ENCODE measurements around the gene MRC1. TPM values are rescaled to one million over a fixed set of nuclear protein-coding genes. Genes with fewer than 3 reads are reported as not detected.

Gene MRC1
- total RNA-seq, 1 experiment from 2014 or later = 0.05 TPM

DNA sequence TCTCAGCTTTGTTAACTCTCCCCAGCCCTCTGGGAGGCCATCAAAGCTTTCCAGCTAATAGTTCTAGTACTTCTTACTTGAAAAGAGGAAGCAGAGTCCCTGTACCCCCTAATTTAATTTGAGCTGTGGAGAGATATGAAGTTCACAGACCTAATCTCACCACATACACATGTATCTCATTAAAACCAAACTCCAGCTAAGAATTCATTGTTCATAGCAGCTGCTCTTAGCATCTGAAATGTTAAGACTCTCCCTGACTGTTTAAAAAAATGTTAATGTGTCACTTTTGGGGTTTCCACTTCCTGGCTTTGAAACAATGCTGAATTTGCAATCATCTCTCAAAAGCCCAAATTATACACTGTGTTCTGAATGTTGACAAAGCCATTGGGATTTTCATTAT is 16.2 kb upstream of the MRC1 start:
- ChIA-PET POLR2A (interaction anchor here (0.6 kb wide), 1 partner anchor 354 kb away, joined by 3 read pairs; no protein-coding TSS in a partner anchor), CTCF (no interaction called here)
- no peaks in the 10 kb centered on the region for H3K9me3 Mint-ChIP-seq (ENCODE audit: unreplicated experiment)
- peaks cover 27% of the 10 kb centered on the region for H3K4me1 Mint-ChIP-seq (ENCODE audit: low read depth, unreplicated experiment)
- H3K27ac Mint-ChIP-seq (ENCODE audit: unreplicated experiment) = peak overlapping the region; percentile 42
- H3K27me3 ChIP-seq (replicated peaks; ENCODE audit: control insufficient read depth, insufficient read depth, low read length) = no peaks in the 10 kb centered on the region
- H3K4me3 ChIP-seq (ENCODE audit: low read depth, low read length) = no peak overlapping the region
- no peak for DNase-seq
- peaks cover 34% of the 10 kb centered on the region for H3K4me1 ChIP-seq
- peaks cover 4% of the 10 kb centered on the region for H3K9me3 ChIP-seq
- peaks cover 4% of the 10 kb centered on the region for H3K36me3 Mint-ChIP-seq (ENCODE audit: insufficient read depth, unreplicated experiment)
- no peaks in the 10 kb centered on the region for H3K27me3 Mint-ChIP-seq (ENCODE audit: insufficient read depth, unreplicated experiment)
- H3K4me3 Mint-ChIP-seq (ENCODE audit: unreplicated experiment) = no peak overlapping the region
- intact Hi-C loops (cut with micrococcal nuclease; ENCODE audit: unreplicated experiment) = no loop called here
- H3K36me3 ChIP-seq (ENCODE audit: control insufficient read depth, insufficient read depth, low read length) = no peaks in the 10 kb centered on the region; the same call in none of the 2 replicates
- BruUV-seq (replicated peaks) = no TSS peak
- TF ChIP-seq, protein P1, sequence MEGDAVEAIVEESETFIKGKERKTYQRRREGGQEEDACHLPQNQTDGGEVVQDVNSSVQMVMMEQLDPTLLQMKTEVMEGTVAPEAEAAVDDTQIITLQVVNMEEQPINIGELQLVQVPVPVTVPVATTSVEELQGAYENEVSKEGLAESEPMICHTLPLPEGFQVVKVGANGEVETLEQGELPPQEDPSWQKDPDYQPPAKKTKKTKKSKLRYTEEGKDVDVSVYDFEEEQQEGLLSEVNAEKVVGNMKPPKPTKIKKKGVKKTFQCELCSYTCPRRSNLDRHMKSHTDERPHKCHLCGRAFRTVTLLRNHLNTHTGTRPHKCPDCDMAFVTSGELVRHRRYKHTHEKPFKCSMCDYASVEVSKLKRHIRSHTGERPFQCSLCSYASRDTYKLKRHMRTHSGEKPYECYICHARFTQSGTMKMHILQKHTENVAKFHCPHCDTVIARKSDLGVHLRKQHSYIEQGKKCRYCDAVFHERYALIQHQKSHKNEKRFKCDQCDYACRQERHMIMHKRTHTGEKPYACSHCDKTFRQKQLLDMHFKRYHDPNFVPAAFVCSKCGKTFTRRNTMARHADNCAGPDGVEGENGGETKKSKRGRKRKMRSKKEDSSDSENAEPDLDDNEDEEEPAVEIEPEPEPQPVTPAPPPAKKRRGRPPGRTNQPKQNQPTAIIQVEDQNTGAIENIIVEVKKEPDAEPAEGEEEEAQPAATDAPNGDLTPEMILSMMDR (IDR thresholded peaks at IDR 0.05; ENCODE audit: insufficient read depth in 1 of 2, low read depth in 1 of 2, low read length in 1 of 2, severe bottlenecking in 1 of 2, unreplicated experiment in 1 of 2) = no peak

DNA sequence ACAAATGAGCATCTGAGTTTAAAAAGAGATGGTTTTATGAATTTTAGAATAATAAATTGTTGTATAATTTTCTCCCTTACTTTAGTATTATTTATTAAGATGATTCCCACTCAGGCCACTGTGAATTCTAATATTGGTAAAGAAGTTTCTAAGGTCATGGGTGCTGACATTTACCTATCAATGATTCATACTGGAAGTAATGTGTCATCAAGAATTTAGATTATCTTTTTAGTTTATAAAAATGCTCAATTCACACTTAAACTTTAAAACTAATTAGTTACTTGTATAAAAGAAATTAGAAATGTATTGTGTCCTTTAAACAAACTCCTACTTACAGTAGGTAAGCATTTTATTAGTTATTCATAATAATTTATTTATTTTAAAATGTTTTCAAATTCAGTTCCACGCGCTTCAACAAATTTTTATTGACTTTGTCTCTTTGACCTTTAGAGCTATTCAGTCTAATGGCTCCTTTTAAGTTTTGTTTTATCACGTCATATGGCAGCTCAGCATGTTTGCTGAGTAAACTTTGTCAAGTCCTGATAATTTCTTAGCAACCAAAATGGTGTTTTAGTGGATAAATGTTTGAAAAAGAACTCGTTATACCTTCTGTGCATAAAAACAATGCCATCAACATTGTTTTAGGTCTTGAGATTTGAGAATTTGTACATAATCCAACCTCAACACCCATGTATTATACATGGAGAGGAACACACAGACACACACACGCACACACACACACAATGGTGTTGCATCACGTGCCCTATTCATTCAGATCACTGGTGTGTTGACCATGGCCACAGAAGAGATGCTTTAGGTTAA is 15.1 kb upstream of the MRC1 start:
- no peaks in the 10 kb centered on the region; the same call in none of the 2 replicates for H3K36me3 ChIP-seq (ENCODE audit: control insufficient read depth, insufficient read depth, low read length)
- peak overlapping the region; percentile 51 for H3K4me3 Mint-ChIP-seq (ENCODE audit: unreplicated experiment)
- POLR2A ChIA-PET = interaction anchor here (0.6 to 1.4 kb wide), 3 partner anchors 64 to 178 kb away, joined by 3 to 15 read pairs (median 3); no protein-coding TSS in a partner anchor
- TF ChIP-seq, protein P1 (IDR thresholded peaks at IDR 0.05; ENCODE audit: insufficient read depth in 1 of 2, low read depth in 1 of 2, low read length in 1 of 2, severe bottlenecking in 1 of 2, unreplicated experiment in 1 of 2) = no peak
- no peaks in the 10 kb centered on the region for H3K27me3 ChIP-seq (replicated peaks; ENCODE audit: control insufficient read depth, insufficient read depth, low read length)
- H3K4me1 Mint-ChIP-seq (ENCODE audit: low read depth, unreplicated experiment) = peaks cover 27% of the 10 kb centered on the region
- H3K4me3 ChIP-seq (ENCODE audit: low read depth, low read length) = no peak overlapping the region
- peaks cover 4% of the 10 kb centered on the region for H3K36me3 Mint-ChIP-seq (ENCODE audit: insufficient read depth, unreplicated experiment)
- peaks cover 34% of the 10 kb centered on the region for H3K4me1 ChIP-seq
- CTCF ChIA-PET = no interaction called here
- no TSS peak for BruUV-seq (replicated peaks)
- H3K9me3 Mint-ChIP-seq (ENCODE audit: unreplicated experiment) = no peaks in the 10 kb centered on the region
- intact Hi-C loops (cut with micrococcal nuclease; ENCODE audit: unreplicated experiment) = no loop called here
- no peaks in the 10 kb centered on the region for H3K27me3 Mint-ChIP-seq (ENCODE audit: insufficient read depth, unreplicated experiment)
- peak overlapping the region; percentile 91 for H3K27ac Mint-ChIP-seq (ENCODE audit: unreplicated experiment)
- peak; percentile 69 to 74 for DNase-seq
- H3K9me3 ChIP-seq = peaks cover 4% of the 10 kb centered on the region

DNA sequence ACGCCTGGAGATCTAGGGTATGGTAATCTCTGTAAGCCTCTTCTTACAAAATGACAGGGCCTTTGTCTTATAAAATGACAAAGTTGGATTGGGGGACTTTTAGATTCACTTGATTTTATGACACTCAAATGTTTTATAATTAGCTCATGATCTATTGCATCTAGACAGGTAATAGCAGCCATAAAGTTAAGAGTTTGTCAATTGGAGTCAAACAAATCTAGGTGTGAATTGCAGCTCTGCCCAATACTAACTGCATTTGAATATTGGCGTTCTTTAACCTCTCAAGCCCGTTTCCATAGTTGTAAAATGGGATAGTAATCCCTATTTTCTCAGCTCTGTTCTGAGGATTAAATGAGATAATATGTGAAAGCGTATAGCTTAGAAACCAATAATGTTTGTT is 14.1 kb upstream of the MRC1 start:
- no peak overlapping the region for H3K4me3 ChIP-seq (ENCODE audit: low read depth, low read length)
- CTCF ChIA-PET = no interaction called here

More for the DNA sequence above, 14.1 kb upstream of the MRC1 start:
- Mint-ChIP-seq H3K27me3 (ENCODE audit: insufficient read depth, unreplicated experiment) (no peaks in the 10 kb centered on the region), H3K4me1 (ENCODE audit: low read depth, unreplicated experiment) (peaks cover 27% of the 10 kb centered on the region), H3K9me3 (ENCODE audit: unreplicated experiment) (no peaks in the 10 kb centered on the region), H3K4me3 (ENCODE audit: unreplicated experiment) (no peak overlapping the region), H3K27ac (ENCODE audit: unreplicated experiment) (peak overlapping the region; percentile 91), H3K36me3 (ENCODE audit: insufficient read depth, unreplicated experiment) (peaks cover 4% of the 10 kb centered on the region)
- DNase-seq = no peak
- Histone ChIP-seq H3K36me3 (ENCODE audit: control insufficient read depth, insufficient read depth, low read length) (no peaks in the 10 kb centered on the region; the same call in none of the 2 replicates), H3K4me1 (peaks cover 34% of the 10 kb centered on the region), H3K27me3 (replicated peaks; ENCODE audit: control insufficient read depth, insufficient read depth, low read length) (no peaks in the 10 kb centered on the region), H3K9me3 (peaks cover 4% of the 10 kb centered on the region)
- POLR2A ChIA-PET = interaction anchor here (1.4 kb wide), 1 partner anchor 179 kb away, joined by 15 read pairs; no protein-coding TSS in a partner anchor
- no TSS peak for BruUV-seq (replicated peaks)
- intact Hi-C loops (cut with micrococcal nuclease; ENCODE audit: unreplicated experiment) = no loop called here
- TF ChIP-seq, protein P1 (IDR thresholded peaks at IDR 0.05; ENCODE audit: insufficient read depth in 1 of 2, low read depth in 1 of 2, low read length in 1 of 2, severe bottlenecking in 1 of 2, unreplicated experiment in 1 of 2) = no peak
